Suppressor macrophage (primary cell): ENCODE data around the gene HERPUD1.
"Not testable (repeated sequence)": the region's sequence is repeated elsewhere in the genome, so short reads cannot be mapped to it uniquely, and the experiment has no call there.

ENCODE experiments used
- DNase-seq, 4 experiments: peaks; one replicate each; pipeline ENCODE4 v3.0.0-alpha.2; 2020 to 2022

HERPUD1 gene

DNA sequence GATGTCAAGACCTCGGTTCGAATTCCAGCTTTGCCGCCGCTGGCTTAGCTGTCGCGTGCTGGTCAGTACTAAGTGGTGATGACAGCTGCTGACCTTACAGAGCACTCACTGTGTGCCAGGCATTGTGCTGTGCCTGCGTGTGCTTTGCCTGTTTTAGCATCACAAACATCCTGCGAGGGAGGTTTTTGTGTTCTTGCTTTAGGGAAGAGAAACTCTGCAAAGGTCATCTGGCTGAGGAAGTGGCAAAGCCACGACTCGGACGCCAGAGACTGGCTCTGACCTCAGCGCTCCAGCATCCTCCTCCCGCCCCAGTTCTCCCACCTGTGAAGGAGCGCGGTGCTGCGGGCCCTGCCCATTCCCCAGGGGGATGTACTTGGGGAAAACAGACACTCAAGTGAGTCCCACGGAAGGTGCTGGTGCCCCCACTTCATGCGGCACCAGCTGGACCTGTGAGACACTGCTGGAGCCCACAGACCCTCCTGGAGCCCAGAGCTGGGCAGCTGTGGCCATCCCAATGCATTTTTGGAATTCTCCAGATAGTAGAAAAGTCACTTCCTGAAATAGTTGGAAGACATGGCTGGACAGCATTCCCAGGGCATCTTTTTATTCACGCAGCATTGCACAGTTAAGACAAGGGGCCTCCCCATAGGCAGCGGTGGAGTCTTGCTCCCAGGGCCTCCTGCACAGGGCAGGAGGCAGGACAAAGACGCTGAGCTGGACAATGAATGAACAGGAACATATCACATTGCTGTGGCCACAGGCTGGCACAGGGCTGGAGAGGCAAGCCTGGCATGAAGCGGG lies 20.0 kb upstream of the HERPUD1 start:
- peak; percentile 92 to 98 (median 94) for DNase-seq

GRCh38 chr16:56912746-56913708 lies 18.9 kb upstream of the HERPUD1 start:
- peak; percentile 31 to 67 (median 60) for DNase-seq

DNA sequence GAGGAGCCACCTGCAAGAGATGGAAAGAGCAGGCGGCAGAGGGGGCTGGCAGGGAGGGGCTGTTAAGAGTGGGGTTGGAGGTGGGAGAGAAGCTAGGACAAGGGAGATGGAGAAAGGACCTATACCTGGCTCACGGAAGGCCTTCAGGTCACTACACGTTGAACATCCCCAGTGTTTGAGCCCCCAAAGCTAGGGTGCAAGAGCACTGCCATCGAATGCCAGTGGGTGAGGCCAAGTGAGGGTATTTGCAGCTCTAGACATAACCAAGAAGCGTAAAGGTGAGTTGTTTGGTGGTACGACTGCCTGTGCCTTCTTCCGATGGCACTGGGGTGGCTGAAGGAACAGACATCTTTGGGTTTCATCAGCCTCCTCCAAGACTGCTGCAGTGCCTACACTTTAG lies 17.0 kb upstream of the HERPUD1 start:
- DNase-seq = no peak

- no peak for DNase-seq
Measured at GRCh38 chr16:56915336-56916119, 16.4 kb upstream of the HERPUD1 start.

DNA sequence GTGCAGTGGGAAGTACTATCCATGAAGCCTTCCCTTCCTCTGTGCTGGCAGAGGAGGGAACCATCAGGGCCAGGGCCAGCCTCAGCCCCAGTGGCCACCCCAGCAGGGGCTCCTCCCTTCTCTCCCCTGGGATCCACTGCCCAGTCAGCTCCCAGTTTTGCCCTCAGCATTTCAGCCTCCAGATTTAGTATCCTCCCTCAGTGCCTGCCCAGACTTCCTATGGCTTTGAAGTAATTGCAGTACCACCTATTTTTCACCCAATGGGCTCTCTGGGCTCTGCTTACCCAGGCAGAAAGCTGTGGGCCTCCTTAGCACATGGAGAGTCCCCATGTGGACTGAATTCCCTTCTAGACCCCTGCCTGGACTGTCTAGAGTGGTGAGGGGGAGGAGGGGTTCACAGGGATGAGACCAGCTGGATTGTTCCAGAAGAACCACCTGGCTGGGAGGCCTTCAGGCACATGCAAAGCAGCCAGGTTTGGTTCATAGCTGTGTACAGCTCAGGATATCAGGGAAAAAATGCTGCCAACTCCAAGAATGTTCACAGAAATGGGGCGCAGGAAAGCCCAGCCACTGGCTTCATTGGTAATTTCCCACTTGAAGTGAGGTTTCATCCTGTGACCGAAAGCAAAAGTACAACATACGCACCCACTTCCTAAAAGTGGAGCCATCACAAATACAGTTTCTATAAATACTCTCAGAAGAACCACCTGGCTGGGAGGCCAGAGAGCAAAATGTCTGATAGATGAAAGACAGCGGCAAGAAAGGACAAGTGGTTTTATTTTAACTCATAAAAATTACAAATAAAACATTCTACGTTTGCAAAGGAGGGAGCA lies 15.2 kb upstream of the HERPUD1 start:
- peak; percentile 58 to 76 (median 67) for DNase-seq

GRCh38 chr16:56918467-56919012 lies 13.4 kb upstream of the HERPUD1 start:
- no peak for DNase-seq

- no peak for DNase-seq
Measured at GRCh38 chr16:56919099-56919800, 12.7 kb upstream of the HERPUD1 start.

DNA sequence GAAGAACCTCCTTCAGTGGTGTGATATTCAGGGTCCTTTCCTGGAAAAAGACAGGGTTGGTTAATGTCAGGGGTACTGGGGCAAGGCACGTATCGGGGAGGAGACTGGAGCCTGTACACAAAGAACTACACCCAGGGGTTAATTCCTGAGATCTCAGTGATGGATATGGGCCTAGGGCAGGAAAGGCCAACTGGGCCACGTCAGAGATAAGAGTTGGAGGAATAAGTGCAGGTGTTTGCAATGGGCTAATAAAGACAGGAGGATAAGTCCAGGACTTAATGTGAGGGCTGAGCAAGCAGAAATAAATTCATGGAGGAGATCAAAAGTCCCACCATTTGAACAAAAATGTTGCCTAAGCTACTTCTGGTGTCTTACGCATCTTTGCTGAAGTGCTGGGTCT lies 10.4 kb upstream of the HERPUD1 start:
- DNase-seq = no peak

GRCh38 chr16:56923481-56924091 lies 8.4 kb upstream of the HERPUD1 start:
- DNase-seq = no peak

DNA sequence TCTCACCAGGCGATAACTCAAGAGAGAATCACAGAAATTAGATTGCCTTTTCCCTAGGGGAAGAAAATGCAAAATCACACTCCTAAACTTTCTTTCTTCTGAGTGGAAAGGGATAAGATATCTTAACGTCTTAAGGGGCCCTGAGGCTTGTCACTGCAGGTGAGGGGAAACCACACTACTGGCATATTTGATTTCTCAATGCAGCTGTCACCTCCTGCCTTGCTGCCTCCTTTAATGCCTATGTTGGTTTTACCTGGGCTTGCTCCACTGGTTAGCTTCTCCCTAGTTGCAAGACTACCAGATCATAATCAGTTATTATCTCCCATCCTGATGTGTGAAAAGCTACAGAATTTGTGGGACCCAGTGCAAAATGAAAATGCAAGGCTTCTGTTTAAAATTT lies 4.5 kb upstream of the HERPUD1 start:
- no peak for DNase-seq

DNA sequence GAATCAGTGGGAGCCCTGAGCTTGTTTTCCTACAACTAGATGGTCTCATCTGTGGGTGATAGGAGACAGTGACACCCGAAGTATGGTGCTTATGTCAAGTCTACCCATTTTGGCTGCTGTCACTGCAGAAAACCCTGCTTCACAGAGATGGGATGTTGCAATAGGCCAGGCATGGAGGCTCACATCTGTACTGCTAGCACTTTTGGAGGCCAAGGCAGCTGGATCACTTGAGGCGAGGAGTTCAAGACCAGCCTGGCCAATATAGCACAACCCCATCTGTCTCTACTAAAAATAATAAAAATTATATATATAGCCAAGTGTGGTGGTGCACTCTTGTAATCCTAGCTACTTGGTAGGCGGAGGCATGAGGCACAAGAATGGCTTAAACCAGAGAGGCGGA lies 2.3 kb upstream of the HERPUD1 start:
- DNase-seq = peak in 2 of 4 experiments; percentile 31 to 41

- DNase-seq = no peak
Measured at GRCh38 chr16:56930486-56931270, 1.3 kb upstream of the HERPUD1 start.

DNA sequence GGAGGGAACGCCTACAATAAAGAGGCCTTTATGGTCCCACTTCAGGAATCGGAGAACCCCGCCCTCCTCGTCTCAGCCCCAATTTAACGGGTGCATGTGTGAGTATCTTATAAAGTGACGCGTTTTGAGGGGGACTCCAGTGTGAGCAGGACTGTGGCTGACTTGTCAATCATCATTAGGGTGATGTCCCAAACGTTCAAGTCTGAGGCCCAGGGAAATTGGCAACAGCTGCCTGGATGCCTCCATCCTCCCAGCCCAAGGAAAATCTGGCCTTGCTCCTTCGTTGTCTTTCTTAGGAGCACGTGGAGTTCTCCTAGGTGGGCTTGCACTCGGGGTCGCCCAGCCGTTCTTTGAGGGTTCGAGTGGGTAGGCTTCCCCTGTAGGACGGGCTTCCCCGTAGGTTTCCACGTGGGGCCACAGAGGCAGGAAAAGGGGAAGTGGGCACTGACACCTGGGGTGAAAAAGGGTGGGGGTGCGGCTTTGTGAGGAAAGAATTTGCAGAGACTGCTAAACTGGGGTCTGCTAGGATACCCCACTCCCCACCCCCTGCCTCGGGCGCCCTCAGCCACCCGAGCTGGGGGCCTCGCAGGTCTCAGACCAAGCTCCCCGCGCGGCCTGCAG lies 561 bp upstream of the HERPUD1 start:
- no peak for DNase-seq

DNA sequence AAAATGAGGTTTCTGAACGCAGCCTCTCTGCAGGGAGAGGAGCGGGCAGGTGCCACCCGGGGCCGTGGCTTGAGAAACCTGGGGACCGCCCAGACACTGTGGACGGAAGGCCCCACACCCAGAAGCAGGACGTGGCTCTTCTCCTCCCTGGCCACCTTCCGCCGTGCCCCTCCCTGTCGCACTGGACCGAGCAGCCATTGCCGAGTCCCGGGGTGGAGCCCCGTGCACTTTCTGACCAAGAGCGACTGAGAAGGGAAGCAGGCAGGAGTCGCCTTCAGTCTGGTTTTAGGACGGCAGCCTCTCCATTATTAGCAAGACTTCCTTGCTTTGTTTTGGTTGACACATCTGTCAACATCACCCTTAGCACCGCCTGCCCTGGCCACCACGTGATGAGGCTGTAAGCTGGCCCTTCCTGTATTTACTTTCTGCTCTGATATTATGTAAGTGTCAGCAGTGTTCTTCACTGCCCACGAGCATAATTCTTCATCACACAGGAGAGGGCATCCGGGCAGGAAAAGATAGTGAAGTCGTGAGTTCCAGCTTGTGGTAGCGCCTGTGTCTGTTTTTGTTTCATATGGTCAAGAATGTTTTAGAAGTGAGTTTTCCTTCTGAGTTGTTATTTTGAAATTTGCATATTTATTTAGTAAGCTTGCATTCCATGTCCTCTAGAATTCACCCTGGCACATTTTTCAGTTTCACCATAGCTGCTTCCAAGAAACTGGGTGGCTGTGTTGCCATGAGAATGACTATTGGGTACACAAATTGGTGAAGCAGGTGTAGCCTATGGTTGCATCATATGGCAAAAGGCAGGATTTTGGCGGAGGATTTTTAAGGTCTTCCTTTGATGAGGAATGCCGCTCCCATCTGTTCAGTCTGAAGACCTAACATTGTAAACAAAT lies 1.0 kb downstream of the HERPUD1 start:
- peak; percentile 89 to 94 (median 92) for DNase-seq

- no peak for DNase-seq
Measured at GRCh38 chr16:56933828-56934598, 2.1 kb downstream of the HERPUD1 start.

DNA sequence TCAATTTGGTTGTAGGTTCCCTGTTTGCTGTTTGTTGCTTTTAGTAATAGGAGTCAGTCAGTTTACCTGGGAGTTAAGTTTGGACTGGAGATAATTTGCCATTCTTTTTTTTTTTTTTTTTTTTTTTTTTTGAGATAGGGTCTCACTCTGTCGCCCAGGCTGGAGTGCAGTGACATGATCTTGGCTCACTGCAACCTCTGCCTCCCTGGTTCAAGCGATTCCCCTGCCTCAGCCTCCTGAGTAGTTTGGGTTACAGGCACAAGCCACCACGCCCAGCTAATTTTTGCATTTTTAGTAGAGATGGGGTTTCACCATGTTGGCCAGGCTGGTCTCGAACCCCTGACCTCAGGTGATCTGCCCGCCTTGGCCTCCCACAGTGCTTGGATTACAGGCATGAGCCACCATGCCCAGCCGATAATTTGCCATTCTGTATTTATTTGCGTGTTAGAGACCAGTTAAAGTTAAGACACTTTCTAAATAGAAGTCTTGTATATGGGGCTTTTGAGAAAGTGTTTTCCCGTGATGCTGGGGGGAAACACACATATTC lies 2.7 kb downstream of the HERPUD1 start:
- DNase-seq = not testable (repeated sequence)

DNA sequence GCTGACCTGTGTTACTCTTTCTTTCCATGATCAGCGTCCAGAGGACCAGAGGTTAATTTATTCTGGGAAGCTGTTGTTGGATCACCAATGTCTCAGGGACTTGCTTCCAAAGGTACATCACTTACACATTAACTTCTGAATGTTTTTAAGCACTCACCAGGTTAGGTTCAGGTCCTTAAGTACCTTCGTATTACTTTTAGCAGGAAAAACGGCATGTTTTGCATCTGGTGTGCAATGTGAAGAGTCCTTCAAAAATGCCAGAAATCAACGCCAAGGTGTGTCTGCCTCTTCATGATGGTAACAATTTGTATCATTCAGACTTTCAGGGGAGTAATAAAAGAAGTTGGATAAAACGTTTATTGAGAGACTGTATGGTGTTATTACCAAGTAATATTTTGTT lies 3.3 kb downstream of the HERPUD1 start:
- no peak for DNase-seq
